ENCODE data around the gene PAPLN.

PAPLN gene

DNA sequence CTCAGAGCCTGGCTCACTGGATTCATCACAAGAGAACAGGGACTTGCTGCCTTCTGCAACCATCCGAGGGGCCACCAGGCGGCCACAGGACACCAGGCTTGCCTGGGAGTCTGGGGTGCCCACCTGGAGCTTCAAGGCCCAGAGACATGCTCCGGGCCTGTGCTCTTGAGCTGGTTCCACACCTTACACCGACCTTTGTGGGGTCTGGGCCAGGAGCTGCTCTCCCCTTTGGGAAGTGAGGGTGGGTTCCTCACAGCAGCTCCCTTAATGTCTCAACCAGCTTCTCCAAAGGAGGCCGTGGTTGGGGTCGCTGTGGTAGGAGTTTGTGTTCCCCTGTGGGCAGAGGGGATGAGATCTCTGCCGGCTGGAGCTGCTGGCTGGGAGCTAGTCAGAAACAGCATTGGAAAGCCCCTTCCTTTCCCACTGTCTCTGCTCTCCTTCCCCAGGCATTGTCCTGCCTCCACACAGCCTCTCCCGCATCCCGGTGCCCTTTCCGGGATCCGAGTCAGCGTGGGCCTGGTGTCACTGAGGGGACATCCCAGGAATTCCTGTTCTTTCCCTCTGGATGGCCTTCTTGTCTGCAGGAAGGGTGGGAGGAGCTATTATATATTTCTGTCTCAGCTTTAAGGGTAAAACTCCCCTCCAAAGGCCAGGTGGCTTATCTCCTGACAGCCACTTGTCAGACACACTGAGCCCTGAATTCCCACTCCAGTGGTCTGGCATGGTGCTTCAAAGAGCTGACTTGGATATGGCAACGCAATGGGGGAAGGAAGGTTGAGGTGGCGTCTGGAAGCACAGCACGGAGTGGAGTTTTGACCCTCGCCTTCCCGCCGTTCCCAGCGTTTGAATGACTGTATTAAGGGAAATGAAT lies 5.1 kb upstream of the PAPLN start:
- no peak for DNase-seq

GRCh38 chr14:73232984-73233383 lies 4.3 kb upstream of the PAPLN start:
- DNase-seq = no peak

GRCh38 chr14:73233564-73233963 lies 3.7 kb upstream of the PAPLN start:
- no peak for DNase-seq

DNA sequence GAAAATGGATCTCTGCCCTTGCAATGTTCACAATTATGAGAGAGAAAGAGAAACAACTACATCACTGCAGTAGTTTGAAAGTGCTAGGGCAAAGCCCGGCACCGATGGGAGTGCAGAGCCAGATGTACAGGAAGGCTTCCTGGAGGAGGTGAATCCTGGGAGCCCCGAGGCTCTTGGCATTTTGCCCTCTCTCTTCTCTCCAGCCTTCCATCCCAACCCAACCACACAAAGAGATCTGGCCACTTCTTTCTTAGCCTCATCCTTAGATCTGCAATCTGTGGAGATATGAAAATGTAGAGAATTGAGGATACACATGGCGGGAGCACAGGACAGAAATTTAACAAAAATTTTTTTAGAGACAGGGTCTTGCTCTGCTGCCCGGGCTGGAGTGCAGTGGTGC lies 3.3 kb upstream of the PAPLN start:
- no peak for DNase-seq

DNA sequence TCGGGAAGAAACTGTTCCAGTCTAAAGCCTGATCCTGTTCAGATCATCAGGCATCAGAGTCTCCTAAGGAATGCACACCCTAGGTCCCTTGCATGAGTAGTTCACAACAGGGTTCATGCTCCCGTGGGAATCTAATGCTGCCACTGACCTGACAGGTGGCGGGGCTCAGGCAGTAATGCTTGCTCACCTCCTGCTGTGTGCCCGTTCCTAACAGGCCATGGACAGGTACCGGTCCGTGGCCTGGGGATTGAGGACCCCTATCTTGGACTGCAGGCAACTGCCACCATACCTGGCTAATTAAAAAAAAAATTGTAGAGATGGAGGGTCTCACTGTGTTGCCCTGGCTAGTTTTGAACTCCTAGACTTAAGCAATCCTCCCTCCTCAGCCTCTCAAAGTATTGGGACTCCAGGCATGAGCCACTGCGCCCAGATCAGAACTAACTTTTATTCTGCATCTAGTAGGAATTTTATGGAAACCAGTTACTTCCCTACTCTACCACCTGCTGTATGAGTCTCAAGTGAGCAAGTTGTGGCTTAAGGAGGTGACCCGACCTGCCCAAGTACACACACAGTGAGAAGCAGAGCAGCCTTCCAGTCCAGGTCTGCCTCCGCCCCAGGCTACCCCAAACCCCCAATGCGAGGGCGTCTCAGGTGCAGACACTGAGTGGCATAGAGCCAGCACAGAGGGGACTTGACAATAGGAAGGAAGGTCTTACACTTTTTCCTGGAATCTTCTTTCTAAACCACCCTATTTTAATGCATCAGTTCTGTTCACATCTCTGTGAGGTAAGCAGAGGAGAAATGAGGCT lies 2.5 kb upstream of the PAPLN start:
- no peak for DNase-seq

- no peak for DNase-seq
Measured at GRCh38 chr14:73235531-73236155, 1.7 kb upstream of the PAPLN start.

GRCh38 chr14:73236157-73236556 lies 1.1 kb upstream of the PAPLN start:
- no peak for DNase-seq

- no peak for DNase-seq
Measured at GRCh38 chr14:73236752-73237218, 521 bp upstream of the PAPLN start.

DNA sequence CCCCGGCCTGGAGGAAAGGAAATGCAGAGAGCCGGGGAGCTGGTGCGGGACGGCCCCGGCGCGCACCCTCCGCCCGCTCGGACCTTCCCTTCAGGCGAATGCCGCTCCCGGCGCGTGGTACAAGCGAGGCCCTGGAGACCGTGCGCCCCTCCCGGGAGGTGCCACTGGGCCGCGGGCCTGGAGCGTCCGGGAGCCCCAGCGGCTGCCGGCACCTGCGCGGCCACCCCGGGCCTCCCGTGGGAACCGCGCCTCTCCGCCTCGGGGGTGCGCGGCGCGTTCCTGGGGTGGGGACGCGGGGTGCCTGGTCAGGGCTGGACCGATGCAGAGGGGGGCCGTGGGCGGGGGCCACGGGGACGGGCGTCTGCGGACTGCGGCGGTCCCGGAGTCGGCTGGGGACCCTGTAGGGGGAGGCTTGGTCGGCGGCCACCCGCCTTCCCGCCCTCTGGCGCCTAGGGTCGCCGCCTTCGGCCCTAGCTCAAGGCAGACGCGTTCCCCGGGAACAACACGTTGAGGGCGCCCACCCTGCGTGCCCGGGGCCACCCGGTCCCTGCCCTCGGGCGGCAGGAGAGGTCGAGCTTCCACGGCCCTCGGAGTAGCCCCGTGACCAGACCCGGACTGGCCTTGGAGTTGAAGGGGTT lies 599 bp downstream of the PAPLN start:
- DNase-seq = no peak

- DNase-seq = peak; percentile 3
Measured at GRCh38 chr14:73238424-73238852, 1.1 kb downstream of the PAPLN start.

DNA sequence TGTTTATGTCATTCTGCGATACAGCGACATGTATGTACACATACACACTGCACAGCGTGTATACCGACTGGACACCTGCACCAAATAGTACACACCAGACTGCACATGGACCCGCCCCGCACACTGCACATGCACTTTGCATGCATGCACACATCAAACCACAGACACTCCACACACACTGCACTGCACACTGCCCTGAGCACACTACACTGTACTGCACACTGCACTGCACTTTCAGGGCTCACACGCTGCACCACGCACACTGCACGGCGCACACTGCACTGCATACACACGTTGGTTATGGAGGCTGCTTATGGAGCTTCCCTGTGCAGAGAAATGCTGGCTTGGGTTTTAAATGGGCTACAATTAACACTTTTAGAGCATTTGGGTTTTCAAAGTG lies 1.6 kb downstream of the PAPLN start:
- DNase-seq = no peak

- DNase-seq = no peak
Measured at GRCh38 chr14:73239393-73240241, 2.3 kb downstream of the PAPLN start.

GRCh38 chr14:73240816-73241480 lies 3.6 kb downstream of the PAPLN start:
- DNase-seq = no peak

DNA sequence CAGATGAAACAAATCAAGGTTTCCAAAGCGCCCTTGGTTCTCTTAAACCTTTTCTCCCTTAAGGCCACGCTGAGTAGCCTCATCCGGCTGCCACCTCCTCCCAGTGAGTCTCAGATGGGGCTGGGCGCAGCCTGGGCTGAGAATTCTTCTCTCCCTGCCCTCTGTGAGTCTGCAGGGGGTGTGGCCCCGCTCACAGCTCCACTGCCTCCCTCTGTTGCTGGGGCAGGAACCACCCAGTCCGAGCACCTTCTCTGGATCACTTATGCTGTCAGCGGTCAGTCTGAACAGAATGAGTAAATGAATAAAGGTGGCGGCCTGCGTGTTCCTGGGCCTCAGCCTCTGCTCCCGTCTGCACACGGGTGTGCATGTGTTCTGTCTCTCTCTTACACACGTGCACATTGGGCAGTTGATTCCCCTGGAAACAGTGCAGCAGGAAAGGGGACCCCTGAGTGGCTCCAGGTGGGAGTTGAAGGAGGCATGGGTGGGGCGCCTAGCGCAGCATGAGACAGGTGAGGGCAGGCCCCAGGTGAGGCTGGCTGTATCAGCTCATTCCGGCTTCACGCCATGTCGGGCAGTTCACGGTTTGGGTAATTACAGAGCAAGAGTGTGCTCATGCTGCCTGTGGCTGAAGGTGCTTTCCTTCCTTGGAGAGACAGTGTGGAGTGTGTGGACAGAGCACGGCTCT lies 4.3 kb downstream of the PAPLN start:
- DNase-seq = no peak

GRCh38 chr14:73242357-73242901 lies 5.1 kb downstream of the PAPLN start:
- no peak for DNase-seq

DNA sequence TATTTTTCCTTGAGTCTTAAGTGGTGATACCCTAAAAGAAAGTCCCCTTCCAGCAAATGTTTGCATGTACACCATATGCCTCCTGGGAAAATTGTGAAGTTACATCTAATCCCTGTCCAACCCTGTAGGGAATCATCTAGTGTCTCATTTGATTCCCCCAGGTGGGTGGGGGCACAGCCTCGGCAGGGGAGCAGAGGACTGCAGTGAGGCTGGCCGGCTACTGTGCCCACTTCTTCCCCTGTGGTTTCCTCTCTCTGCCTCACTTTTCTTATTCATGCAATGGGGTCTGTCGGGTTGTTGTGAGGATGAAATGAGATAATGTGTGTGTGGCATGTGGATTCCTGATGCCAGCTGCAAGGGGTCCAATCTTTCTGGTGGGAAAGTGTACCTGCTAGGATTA lies 6.0 kb downstream of the PAPLN start:
- no peak for DNase-seq

GRCh38 chr14:73243748-73244147 lies 6.4 kb downstream of the PAPLN start:
- DNase-seq = no peak

- DNase-seq = no peak
Measured at GRCh38 chr14:73244541-73245290, 7.4 kb downstream of the PAPLN start.

DNA sequence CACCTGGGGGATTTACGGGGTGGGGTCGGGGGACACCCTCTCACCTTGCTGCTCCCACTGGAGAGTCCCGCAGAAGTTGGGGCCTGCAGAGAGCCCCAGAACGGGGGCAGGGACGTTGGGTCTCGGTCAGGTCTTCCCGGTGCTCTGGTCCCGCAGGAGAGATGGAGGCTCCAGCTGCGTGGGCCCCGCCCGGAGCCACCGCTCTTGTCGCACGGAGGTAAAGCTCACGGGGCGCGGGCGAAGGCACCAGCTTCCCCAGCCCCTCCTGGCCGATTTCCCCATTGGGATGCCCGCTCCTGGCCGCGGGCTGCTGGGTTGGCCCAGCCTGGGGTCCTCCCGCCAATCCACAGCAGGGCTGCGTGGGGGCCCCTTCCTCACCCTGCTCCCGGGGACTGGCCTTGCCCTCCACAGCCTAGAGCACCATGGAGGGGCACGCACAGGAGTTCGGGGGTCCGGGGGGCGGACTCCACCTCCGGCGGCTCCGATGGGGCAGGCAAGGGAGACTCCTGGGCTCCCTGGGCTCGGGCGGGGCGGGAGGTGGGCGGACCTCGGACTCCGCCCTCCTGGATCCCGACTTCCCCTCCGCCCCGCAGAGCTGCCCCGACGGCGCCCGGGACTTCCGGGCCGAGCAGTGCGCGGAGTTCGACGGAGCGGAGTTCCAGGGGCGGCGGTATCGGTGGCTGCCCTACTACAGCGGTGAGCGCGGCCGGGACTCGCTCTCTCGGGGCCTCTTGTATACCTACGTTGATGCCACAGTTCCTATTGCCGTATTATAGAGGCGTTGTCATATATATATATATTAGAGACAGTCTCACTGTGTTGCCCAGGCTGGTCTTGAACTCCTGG lies 8.4 kb downstream of the PAPLN start:
- DNase-seq = peak; percentile 26
